MM.1S (cell line): ENCODE data around the gene NR5A2.

Experiments
- DNase-seq: peaks from one replicate; pipeline ENCODE4 v3.0.0-alpha.2; 2015
- H2AFZ ChIP-seq: fragments of 300-600 bp; sonication (generic); 2 replicates; pipeline ENCODE4 v1.6.0; 2016; ENCODE audit warnings: antibody characterized with exemption, low read length
- H3F3A ChIP-seq: fragments of 300-600 bp; sonication (generic); 2 replicates; pipeline ENCODE4 v1.6.1; 2016; ENCODE audit warnings: mild to moderate bottlenecking, antibody characterized with exemption, low read length, moderate library complexity, mixed read lengths; ENCODE audit not compliant: insufficient read depth
- H3K27ac ChIP-seq: fragments of 300-600 bp; sonication (generic); 2 replicates; pipeline ENCODE4 v1.5.1; 2016; ENCODE audit warnings: mild to moderate bottlenecking, low read length
- H3K27me3 ChIP-seq: fragments of 300-600 bp; sonication (generic); replicated peaks from 2 replicates; pipeline ENCODE4 v1.6.0; 2016; ENCODE audit warnings: low read length; ENCODE audit not compliant: insufficient read depth
- H3K36me3 ChIP-seq: fragments of 300-600 bp; sonication (generic); replicated peaks from 2 replicates; pipeline ENCODE4 v1.6.1; 2016; ENCODE audit warnings: mild to moderate bottlenecking, low read length, mixed read lengths; ENCODE audit not compliant: insufficient read depth
- H3K4me1 ChIP-seq: fragments of 300-600 bp; sonication (generic); 2 replicates; pipeline ENCODE4 v1.6.1; 2016; ENCODE audit warnings: low read length, mixed read lengths
- H3K4me2 ChIP-seq: fragments of 300-600 bp; sonication (generic); 2 replicates; pipeline ENCODE4 v1.6.0; 2016; ENCODE audit warnings: low read depth, low read length
- H3K4me3 ChIP-seq: fragments of 300-600 bp; sonication (generic); 2 replicates; pipeline ENCODE4 v1.5.1; 2016; ENCODE audit warnings: low read length, mixed read lengths
- H3K79me2 ChIP-seq: fragments of 300-600 bp; sonication (generic); 2 replicates; pipeline ENCODE4 v1.6.1; 2016; ENCODE audit warnings: mixed run types, low read length, mixed read lengths
- H3K9ac ChIP-seq: fragments of 300-600 bp; sonication (generic); 2 replicates; pipeline ENCODE4 v1.6.1; 2016; ENCODE audit warnings: low read length, mixed read lengths
- H3K9me2 ChIP-seq: fragments of 300-600 bp; sonication (generic); replicated peaks from 2 replicates; pipeline ENCODE4 v1.6.1; 2016; ENCODE audit warnings: mild to moderate bottlenecking, low read length, mixed read lengths; ENCODE audit not compliant: insufficient read depth
- H3K9me3 ChIP-seq: fragments of 300-600 bp; sonication (generic); replicated peaks from 2 replicates; pipeline ENCODE4 v1.6.1; 2016; ENCODE audit warnings: mild to moderate bottlenecking, low read length, mixed read lengths; ENCODE audit not compliant: insufficient read depth
- H4K20me1 ChIP-seq: fragments of 300-600 bp; sonication (generic); 2 replicates; pipeline ENCODE4 v1.6.1; 2016; ENCODE audit warnings: mild to moderate bottlenecking, low read length, moderate library complexity, mixed read lengths; ENCODE audit not compliant: insufficient read depth
- EZH2 ChIP-seq: fragments of 300-600 bp; sonication (generic); optimal IDR thresholded peaks from 2 replicates; pipeline ENCODE3; 2017; ENCODE audit warnings: low read depth, mild to moderate bottlenecking, antibody characterized with exemption, low read length, mixed read lengths
- EZH2phosphoT487 ChIP-seq: fragments of 300-600 bp; sonication (generic); IDR thresholded peaks from 2 replicates; pipeline ENCODE4 v1.6.1; 2018; ENCODE audit warnings: antibody characterized with exemption, low read length
- TF ChIP-seq, protein P1 (sequence below): fragments of 300-600 bp; sonication (generic); IDR thresholded peaks from 2 replicates; pipeline ENCODE4 v1.5.1; 2016; ENCODE audit warnings: antibody characterized with exemption, low read length, mixed read lengths

The NR5A2 gene

DNA sequence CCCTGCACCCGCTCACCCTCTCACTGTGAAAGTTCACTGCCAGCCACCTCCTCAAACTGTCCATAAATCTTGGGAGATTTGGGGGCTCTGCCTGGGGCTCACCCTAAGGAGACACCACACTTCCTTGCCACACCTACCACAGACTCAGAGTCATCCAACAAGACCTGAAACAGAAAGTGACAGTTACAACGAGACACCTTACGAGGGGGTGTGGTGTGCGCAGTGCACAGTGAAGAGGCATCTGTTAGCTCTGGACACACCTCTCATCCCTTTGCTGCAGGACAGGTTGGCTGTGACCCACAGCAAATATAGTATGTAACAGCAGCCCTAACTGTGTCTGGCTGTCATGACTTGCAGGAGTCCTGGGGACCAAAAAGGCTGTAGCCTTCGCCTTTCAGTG lies 190.2 kb downstream of the NR5A2 start:
- H3K4me2 ChIP-seq = peak overlapping the region; percentile 10; the same call in 1 of the 2 replicates
- TF ChIP-seq EZH2 = no peak
- no peak for TF ChIP-seq EZH2phosphoT487
- TF ChIP-seq, protein P1, sequence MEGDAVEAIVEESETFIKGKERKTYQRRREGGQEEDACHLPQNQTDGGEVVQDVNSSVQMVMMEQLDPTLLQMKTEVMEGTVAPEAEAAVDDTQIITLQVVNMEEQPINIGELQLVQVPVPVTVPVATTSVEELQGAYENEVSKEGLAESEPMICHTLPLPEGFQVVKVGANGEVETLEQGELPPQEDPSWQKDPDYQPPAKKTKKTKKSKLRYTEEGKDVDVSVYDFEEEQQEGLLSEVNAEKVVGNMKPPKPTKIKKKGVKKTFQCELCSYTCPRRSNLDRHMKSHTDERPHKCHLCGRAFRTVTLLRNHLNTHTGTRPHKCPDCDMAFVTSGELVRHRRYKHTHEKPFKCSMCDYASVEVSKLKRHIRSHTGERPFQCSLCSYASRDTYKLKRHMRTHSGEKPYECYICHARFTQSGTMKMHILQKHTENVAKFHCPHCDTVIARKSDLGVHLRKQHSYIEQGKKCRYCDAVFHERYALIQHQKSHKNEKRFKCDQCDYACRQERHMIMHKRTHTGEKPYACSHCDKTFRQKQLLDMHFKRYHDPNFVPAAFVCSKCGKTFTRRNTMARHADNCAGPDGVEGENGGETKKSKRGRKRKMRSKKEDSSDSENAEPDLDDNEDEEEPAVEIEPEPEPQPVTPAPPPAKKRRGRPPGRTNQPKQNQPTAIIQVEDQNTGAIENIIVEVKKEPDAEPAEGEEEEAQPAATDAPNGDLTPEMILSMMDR = no peak
- H3K9me3 ChIP-seq = no peaks in the 10 kb centered on the region
- H3K36me3 ChIP-seq = no peaks in the 10 kb centered on the region
- no peaks in the 10 kb centered on the region for H3K79me2 ChIP-seq
- no peaks in the 10 kb centered on the region for H3K9me2 ChIP-seq
- no peaks in the 10 kb centered on the region for H3K27me3 ChIP-seq
- peak; percentile 44 for DNase-seq
- H3K9ac ChIP-seq = no peak overlapping the region
- no peak overlapping the region for H3K4me3 ChIP-seq
- H3K27ac ChIP-seq = no peak overlapping the region
- no peaks in the 10 kb centered on the region for H3F3A ChIP-seq
- no peaks in the 10 kb centered on the region for H4K20me1 ChIP-seq
- no peak overlapping the region for H2AFZ ChIP-seq
- H3K4me1 ChIP-seq = 0 out of 2 replicates have a peak, but pooled peaks cover 4% of the 10 kb centered on the region

DNA sequence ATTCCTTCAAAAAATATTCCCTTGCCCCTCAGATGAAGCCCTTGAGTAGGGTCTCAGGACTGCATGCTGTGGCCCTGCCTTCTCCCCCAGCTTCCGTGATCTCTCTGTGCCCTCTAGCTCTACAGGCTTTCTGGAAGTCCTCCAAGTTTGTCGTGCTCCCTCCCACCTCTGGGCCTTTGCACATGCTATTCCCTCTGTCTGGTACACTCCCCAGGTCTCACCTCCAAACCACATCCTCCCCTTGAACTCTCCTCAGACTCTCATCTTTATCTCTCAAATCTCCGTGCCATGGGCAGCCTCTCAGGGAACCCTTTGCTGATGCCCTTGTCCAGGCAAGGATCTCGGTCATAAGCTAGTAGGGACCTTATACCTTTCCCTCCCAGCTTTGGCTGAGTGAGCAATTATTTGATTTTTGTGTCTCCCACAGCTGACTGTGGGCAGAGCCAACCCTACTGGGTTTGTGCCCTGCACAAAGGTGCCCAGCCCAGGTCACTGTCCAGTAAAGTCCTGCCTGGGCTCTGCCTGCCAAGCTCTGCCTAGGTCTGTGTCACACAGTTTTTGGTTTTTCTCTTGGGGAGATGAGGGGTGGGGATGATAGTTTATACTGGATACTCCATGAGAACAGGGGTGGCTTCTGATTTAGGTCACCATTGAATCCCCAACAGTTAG lies 194.2 kb downstream of the NR5A2 start:
- Histone ChIP-seq H3K4me1 (peaks cover 12% of the 10 kb centered on the region), H3K36me3 (no peaks in the 10 kb centered on the region), H3K4me2 (no peak overlapping the region), H3K9me2 (no peaks in the 10 kb centered on the region), H3K27me3 (no peaks in the 10 kb centered on the region), H4K20me1 (no peaks in the 10 kb centered on the region), H2AFZ (no peak overlapping the region), H3F3A (no peaks in the 10 kb centered on the region), H3K27ac (no peak overlapping the region), H3K9me3 (no peaks in the 10 kb centered on the region), H3K9ac (no peak overlapping the region), H3K4me3 (no peak overlapping the region), H3K79me2 (no peaks in the 10 kb centered on the region)
- no peak for DNase-seq
- no peak for TF ChIP-seq EZH2
- no peak for TF ChIP-seq EZH2phosphoT487
- TF ChIP-seq, protein P1 = no peak

DNA sequence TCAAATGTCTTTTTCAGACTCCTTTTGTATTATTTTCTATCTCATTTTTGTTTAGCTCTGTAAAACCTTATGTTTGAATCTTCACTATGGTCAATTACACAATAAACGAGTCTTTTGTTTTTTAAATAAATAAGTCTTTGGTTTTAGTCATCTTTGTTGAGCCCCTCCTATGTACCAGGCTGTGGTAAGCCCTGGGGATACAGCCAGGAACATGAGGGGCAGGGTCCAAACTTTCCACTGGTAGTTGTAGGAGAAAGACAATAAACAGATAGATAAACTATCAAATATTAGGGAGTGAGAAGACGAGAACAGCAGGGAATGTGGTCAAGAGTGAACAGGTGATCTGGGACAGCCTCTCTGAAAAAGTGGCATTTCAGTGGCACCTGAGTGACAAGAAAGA lies 195.7 kb downstream of the NR5A2 start:
- no peak for TF ChIP-seq EZH2
- TF ChIP-seq EZH2phosphoT487 = no peak
- TF ChIP-seq, protein P1 = no peak
- Histone ChIP-seq H3K9ac (no peak overlapping the region), H3K27me3 (no peaks in the 10 kb centered on the region), H4K20me1 (no peaks in the 10 kb centered on the region), H3K79me2 (no peaks in the 10 kb centered on the region), H3K4me2 (no peak overlapping the region), H3F3A (no peaks in the 10 kb centered on the region), H2AFZ (no peak overlapping the region), H3K9me2 (no peaks in the 10 kb centered on the region), H3K9me3 (no peaks in the 10 kb centered on the region), H3K36me3 (no peaks in the 10 kb centered on the region), H3K4me3 (no peak overlapping the region), H3K4me1 (peaks cover 10% of the 10 kb centered on the region), H3K27ac (no peak overlapping the region)
- no peak for DNase-seq
